ENCODE data around the gene CCDC106.

DNA sequence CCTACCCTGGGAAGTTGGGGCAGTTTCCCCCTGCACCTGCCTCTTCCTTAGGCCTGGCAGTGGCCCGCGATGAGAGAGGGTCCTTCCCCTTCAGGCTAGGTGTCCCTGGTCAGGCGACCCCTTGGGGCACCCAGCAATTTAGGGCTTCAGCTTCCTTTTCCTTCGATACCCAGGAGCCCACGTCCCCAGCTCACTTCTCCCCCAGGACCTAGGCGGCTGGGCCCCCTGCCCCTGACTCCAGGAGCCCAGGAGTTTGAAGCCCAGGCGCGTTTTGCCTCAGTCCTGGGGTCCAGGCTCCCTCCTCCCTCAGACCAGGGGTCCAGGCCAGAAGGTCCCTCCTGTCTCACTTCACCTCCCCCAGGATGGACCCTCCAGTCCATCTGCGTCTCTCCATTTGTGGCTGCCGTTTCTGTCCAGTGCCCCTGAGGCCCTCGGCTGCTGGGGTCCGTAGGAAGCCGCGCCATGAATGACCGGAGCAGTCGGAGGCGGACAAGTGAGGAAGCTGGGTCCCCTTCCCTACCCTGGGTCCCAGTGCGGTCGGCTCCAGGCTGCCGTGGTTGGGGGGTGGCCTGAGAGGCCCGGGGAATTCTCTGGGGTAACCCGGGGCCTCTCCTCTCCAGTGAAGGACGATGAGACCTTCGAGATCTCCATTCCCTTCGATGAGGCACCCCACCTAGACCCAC is 714 bp downstream of the CCDC106 start:
- no peak for TF ChIP-seq POLR2A (IDR thresholded peaks at IDR 0.05)
- TF ChIP-seq, protein P1, sequence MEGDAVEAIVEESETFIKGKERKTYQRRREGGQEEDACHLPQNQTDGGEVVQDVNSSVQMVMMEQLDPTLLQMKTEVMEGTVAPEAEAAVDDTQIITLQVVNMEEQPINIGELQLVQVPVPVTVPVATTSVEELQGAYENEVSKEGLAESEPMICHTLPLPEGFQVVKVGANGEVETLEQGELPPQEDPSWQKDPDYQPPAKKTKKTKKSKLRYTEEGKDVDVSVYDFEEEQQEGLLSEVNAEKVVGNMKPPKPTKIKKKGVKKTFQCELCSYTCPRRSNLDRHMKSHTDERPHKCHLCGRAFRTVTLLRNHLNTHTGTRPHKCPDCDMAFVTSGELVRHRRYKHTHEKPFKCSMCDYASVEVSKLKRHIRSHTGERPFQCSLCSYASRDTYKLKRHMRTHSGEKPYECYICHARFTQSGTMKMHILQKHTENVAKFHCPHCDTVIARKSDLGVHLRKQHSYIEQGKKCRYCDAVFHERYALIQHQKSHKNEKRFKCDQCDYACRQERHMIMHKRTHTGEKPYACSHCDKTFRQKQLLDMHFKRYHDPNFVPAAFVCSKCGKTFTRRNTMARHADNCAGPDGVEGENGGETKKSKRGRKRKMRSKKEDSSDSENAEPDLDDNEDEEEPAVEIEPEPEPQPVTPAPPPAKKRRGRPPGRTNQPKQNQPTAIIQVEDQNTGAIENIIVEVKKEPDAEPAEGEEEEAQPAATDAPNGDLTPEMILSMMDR (IDR thresholded peaks at IDR 0.05), result no peak
- TF ChIP-seq POLR2AphosphoS5 (IDR thresholded peaks at IDR 0.05), result no peak

All from transverse colon (tissue), 4 donors.